ENCODE measurements around the gene APOC3.
"Not testable (repeated sequence)": the region's sequence is repeated elsewhere in the genome, so short reads cannot be mapped to it uniquely, and the experiment has no call there.

Gene APOC3

GRCh38 chr11:116829525-116830183, at the start of gene APOC3:
TSS of gene APOC3 (plus strand) at chr11:116829907. CDS start at chr11:116830583, 676 bp downstream.
- DNase-seq = no peak

- no peak for DNase-seq
Measured at GRCh38 chr11:116782728-116783127, 47.0 kb upstream of the APOC3 start.

GRCh38 chr11:116786326-116786725, 43.4 kb upstream of the APOC3 start:
- DNase-seq = no peak

GRCh38 chr11:116786966-116787365, 42.7 kb upstream of the APOC3 start:
- no peak for DNase-seq

DNA sequence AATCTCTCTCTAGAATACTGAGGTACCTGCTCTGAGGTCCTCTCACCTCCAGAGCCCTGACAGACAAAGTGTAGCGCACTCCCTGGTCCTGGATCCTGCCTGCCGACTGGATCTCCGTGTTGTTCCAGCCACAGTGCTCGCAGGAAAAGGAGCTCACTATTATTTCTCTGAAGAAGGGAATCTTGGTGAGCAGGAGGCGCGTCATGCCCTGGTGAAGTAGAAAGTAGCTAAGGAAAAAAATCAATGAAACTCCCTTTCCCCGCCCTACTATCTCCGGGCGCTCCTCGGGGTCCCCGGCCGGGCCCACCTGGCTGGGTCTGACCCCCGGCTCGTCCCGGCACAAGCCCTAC, 42.3 kb upstream of the APOC3 start:
- no peak for DNase-seq

- DNase-seq = peak; percentile 67
Measured at GRCh38 chr11:116787786-116788486, 41.8 kb upstream of the APOC3 start, which contains the start of gene ZPR1. TSS of gene ZPR1 (minus strand) at chr11:116788023. CDS start at chr11:116787990, 33 bp downstream.

GRCh38 chr11:116788534-116788933, 41.2 kb upstream of the APOC3 start:
- no peak for DNase-seq

DNA sequence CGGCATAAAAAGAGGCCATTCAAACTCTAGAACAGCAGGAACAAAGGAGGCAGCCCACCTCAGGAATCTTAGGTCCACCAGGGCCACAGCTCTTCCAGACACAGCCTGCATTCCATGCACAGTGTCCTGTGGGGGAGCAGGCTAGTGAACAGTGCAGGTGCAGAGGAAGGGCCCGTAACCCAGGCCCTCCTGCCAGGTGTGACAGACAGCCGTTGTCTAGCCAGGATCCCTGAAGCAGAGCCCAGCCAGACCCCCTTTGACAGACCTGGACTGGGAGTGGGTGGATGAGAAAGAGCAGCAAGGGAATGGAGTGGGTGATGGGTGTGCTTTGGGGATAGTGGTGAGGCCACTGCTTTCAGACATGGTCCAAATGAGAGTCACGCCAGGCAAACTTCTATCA, 40.7 kb upstream of the APOC3 start:
- DNase-seq = no peak

GRCh38 chr11:116790167-116791001, 39.3 kb upstream of the APOC3 start:
- no peak for DNase-seq

DNA sequence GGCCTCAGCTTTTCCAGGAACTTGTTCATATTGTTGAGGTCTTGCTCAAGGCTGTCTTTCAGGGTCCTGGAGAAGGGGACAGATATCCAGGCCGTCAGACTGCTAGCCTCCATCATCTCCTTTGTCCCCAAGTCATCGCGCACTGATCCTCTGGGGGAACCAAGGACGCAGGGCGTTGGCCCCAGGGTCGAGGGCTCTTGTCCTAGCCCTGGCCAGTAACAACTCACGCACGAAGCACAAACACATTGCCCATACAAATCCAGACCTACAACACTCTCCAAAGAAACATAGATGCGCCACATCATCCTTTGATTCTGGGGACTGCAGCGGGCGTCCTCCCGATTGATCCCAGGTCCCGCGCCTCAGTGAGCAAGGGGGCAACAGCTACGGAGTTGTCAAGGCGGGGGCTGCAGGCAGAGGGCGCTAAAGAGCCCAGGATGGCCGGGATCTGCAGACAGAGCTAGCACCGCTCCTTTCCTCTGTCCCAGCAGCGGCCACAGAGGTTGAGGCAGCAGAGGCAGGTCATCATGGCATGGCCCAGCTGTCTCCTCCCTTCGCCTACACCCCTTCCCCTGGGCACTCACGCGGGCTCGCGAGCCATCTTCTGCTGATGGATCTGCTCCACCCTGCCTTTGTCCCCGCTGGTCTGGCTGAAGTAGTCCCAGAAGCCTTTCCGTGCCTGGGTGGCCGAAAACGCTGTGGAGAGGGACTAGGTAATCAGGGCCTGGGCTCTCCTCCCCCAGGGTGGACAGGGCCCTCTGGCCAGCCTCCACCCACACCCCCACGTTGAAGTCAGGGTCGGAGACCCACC, 38.5 kb upstream of the APOC3 start:
- peak; percentile 40 for DNase-seq

DNA sequence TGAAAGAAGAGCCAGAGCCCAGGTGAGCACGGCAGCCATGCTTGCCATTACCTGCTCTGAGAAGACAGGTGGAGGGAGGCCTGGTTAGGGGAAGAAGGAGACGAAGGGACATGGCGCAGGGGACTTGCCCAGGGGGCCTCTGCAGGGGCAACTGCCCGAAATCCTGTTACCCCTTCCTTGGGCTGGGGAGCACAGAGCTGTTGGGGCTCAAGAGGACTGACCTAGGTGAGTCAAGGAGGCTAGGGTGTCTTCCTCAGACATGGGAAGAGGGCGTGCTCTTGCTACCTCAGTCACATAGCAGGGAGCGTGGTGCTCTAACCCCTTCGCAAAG, 37.9 kb upstream of the APOC3 start, which contains the start of gene APOA5:
Gene APOA5 (minus strand): TSS at position 67 of the 331 bp plus-strand sequence. CDS start 19 bp downstream, at position 48.
- no peak for DNase-seq

DNA sequence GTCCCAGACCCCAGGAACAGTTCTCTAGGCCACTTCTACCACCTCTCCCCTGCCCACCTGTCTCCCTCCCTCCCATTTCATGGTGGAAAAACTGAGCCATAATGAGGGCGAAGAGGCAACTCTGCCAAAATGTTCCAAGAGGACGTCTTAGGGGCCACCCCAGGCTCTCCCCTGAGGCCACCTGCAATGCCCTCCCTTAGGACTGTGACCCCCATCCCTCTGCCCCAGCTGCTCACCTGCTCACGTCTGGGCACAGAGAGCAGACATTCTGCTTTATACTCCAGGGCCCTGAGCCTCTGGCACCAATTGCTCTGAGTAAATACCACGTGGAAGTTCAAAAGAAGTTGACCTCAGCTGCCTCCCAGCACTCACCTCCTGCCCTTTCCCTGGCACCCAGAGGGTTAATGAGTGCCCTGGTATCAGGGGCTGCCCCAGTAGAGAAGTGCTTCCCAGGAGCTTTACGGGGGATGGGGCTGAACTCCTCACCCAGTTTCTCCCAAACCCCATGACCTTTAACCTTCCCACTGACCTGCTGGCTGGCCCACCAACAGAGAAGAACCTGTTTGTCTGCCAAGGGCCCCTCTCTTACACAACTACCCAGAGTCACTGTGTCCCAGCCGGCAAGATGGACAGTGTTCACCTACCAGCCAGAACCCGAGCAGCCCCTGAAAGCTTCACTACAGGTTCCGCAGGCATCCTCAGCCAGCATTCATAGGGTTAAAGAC, 37.4 kb upstream of the APOC3 start:
- no peak for DNase-seq

GRCh38 chr11:116792869-116793771, 36.6 kb upstream of the APOC3 start:
- DNase-seq = no peak

DNA sequence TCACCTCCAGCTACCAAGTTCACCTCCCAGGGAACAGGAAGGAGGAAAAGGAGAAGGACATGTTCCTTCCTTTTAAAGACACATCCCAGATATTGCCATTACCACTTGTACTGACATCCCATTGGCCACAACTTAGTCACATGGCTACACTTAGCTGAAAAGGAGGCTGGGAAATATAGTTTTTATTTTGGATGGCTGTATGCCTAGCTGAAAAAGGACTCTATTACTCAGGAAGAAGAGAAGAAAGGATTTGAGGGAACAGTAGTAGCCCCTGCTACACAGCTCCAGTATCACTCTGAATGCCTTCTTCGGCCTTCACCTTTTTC, 36.0 kb upstream of the APOC3 start:
- no peak for DNase-seq

DNA sequence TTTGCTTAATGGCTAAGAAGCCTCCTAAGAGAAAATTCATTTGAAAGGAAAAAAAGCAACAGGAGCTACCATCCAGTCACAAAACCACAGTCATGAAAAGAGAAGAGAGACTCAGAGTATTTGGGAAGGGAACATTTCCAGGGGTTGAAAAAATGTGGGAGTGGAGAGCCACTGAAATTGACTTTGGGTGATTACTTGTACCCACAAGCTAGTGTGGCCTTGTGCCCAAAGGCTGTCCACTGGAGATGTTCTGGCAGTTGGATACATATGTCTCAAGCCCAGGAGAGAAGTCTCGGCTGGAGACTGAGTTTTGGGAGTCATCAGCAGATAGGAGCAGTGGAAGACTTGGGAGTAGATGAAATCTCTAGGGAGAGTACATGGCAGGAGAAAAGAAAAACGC, 34.9 kb upstream of the APOC3 start:
- DNase-seq = no peak

GRCh38 chr11:116796548-116796947, 33.2 kb upstream of the APOC3 start:
- DNase-seq = no peak

DNA sequence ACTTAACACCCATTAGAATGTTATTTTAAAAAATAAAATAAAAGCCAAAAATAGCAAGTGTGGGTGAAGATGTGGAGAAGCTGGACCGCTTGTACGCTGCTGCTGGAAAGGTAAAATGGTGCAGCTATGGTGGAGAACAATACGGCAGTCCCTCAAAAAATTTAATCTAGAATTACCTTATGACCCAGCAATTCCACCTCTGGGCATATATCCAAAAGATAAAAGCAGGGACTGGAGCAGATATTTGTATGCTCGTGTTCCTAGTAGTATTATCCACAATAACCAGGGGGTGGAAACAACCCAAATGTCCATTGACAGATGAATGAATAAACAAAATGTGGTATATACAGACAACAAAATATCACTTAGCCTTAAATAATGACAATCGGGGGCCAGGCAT, 31.9 kb upstream of the APOC3 start:
- DNase-seq = no peak

DNA sequence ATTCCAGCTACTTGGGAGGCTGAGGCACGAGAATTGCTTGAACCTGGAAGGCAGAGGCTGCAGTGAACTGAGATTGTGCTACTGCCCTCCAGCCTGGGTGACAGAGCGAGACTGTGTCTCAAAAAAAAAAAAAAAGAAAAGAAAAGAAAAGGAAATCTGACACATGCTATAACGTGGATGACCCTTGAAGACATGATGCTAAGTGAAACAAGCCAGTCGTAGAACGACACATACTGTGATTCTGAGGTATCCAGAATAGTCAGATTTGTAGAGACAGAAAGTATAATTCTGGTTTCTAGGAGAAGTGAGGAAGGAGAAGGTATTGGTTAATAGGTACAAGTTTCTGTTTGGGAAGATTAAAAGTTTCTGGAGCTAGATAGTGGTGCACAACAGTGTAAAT, 31.3 kb upstream of the APOC3 start:
- DNase-seq = no peak

DNA sequence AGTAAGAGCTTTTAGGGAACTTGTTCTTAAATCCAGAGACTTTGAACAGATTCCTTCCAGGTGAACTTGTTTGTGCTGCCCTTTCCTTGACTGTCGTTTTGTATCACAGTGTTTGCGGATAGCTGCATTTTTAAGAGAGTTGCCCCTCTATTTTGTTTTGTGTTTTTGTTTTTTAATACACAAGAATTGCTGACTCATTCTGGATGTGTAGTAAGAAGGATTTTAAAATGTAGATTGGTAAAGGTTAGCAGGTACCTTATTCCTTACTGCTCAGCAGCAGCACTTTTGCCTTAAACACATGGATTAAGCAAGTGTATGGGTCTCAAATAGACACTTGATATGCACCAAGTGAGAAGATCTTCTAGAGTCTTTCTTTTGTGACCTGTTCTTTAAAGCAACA, 29.1 kb upstream of the APOC3 start:
- no peak for DNase-seq

DNA sequence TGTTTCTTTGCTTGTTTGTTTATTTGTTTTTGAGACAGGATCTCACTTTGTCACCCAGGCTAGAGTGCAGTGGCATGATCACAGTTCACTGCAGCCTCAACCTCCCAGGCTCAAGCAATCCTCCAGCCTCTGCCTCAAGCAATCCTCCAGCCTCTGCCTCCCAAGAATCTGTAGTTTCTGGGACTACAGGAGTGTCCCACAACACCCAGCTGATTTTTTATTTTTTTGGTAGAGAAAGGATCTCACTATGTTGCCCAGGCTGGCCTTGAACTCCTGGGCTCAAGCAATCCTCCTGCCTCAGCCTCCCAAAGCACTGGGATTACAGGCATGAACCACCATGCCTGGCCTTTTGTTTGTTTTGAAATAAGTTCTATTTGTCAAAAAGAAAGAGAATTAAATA, 28.0 kb upstream of the APOC3 start:
- not testable (repeated sequence) for DNase-seq

DNA sequence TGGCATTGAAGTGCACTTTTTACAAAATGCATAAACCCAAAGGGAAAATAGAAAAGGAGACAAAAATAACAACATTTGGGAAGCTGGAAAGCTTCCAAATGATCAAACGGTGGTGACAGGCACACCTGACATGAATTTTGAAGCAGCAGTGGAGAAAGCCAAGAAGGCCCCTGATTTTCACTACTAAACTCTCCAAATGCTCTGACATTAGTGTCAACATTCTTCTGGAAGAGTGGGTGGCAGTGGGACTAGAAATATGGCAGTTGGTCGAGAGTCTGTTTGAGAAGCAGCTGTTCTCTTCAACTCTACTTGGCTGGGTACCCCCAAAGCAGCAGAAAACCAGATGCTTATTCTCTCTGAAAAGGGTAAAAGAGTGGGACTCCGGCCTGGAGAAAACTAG, 25.7 kb upstream of the APOC3 start:
- no peak for DNase-seq

Data from SHP77 treated with DMSO at 0.1 percent for 48 hours (cell line).